BE2C (cell line): ENCODE measurements around the gene CAMK1D.

ENCODE experiments used
- DNase-seq: peaks from one replicate; pipeline ENCODE4 v3.0.0-alpha.2; 2020
- H3K27me3 ChIP-seq: fragments of 250-450 bp; sonication (Bioruptor Pico); 2 replicates; pipeline ENCODE4 v1.5.1; 2020; ENCODE audit warnings: mild to moderate bottlenecking
- H3K36me3 ChIP-seq: fragments of 250-450 bp; sonication (Bioruptor Pico); 2 replicates; pipeline ENCODE4 v1.5.1; 2020; ENCODE audit warnings: mild to moderate bottlenecking
- H3K4me1 ChIP-seq: fragments of 250-450 bp; sonication (Bioruptor Pico); 2 replicates; pipeline ENCODE4 v1.5.1; 2020
- H3K4me3 ChIP-seq: 2 replicates; pipeline ENCODE4 v1.5.1; 2011; ENCODE audit warnings: low read depth, low read length
- H3K9me3 ChIP-seq: fragments of 250-450 bp; sonication (Bioruptor Pico); 2 replicates; pipeline ENCODE4 v1.5.1; 2020
- TF ChIP-seq, protein P1 (sequence below): IDR thresholded peaks from 2 replicates; pipeline ENCODE4 v1.5.1; 2012; ENCODE audit warnings: mild to moderate bottlenecking, low read depth, low read length

Gene CAMK1D

GRCh38 chr10:12716042-12716441 lies 366.7 kb downstream of the CAMK1D start:
- TF ChIP-seq, protein P1, sequence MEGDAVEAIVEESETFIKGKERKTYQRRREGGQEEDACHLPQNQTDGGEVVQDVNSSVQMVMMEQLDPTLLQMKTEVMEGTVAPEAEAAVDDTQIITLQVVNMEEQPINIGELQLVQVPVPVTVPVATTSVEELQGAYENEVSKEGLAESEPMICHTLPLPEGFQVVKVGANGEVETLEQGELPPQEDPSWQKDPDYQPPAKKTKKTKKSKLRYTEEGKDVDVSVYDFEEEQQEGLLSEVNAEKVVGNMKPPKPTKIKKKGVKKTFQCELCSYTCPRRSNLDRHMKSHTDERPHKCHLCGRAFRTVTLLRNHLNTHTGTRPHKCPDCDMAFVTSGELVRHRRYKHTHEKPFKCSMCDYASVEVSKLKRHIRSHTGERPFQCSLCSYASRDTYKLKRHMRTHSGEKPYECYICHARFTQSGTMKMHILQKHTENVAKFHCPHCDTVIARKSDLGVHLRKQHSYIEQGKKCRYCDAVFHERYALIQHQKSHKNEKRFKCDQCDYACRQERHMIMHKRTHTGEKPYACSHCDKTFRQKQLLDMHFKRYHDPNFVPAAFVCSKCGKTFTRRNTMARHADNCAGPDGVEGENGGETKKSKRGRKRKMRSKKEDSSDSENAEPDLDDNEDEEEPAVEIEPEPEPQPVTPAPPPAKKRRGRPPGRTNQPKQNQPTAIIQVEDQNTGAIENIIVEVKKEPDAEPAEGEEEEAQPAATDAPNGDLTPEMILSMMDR: no peak
- Histone ChIP-seq H3K27me3 (no peaks in the 10 kb centered on the region), H3K36me3 (no peaks in the 10 kb centered on the region), H3K4me1 (peaks cover 5% of the 10 kb centered on the region; the same call in 1 of the 2 replicates), H3K9me3 (no peaks in the 10 kb centered on the region), H3K4me3 (no peak overlapping the region)
- DNase-seq: no peak

GRCh38 chr10:12717981-12718707 lies 368.8 kb downstream of the CAMK1D start:
- Histone ChIP-seq H3K27me3 (no peaks in the 10 kb centered on the region), H3K36me3 (no peaks in the 10 kb centered on the region), H3K9me3 (no peaks in the 10 kb centered on the region), H3K4me3 (no peak overlapping the region), H3K4me1 (peaks cover 5% of the 10 kb centered on the region; the same call in 1 of the 2 replicates)
- TF ChIP-seq, protein P1: no peak
- DNase-seq: no peak

DNA sequence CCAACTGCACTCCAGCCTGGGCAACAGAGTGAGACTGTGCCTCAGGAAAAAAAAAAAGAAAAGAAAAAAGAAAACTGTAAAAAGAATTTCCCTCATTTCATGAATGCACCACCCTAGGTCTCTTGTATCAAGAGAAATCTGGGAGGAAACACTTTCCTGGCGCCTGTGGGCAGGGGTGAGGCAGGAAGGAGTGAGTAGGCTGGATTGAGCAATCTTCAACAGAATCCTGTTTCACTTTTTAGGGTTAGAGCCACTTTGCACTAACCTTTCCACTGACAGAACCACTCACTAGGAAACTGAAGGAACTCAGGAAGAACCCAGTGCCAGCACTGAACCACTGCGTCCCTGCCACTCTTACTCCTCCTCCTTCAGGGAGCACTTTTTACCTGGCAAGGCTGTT lies 370.0 kb downstream of the CAMK1D start:
- DNase-seq: no peak
- TF ChIP-seq, protein P1: no peak
- Histone ChIP-seq H3K36me3 (no peaks in the 10 kb centered on the region), H3K4me1 (peaks cover 5% of the 10 kb centered on the region; the same call in 1 of the 2 replicates), H3K9me3 (no peaks in the 10 kb centered on the region), H3K4me3 (no peak overlapping the region), H3K27me3 (no peaks in the 10 kb centered on the region)

- no peak overlapping the region for H3K4me3 ChIP-seq
- H3K36me3 ChIP-seq: no peaks in the 10 kb centered on the region
- TF ChIP-seq, protein P1: no peak
- no peaks in the 10 kb centered on the region for H3K9me3 ChIP-seq
- no peaks in the 10 kb centered on the region for H3K27me3 ChIP-seq
- peaks cover 5% of the 10 kb centered on the region; the same call in 1 of the 2 replicates for H3K4me1 ChIP-seq
- DNase-seq: peak; percentile 18
Observed at GRCh38 chr10:12720217-12720981, 371.1 kb downstream of the CAMK1D start.

- no peaks in the 10 kb centered on the region for H3K27me3 ChIP-seq
Observed at GRCh38 chr10:12721334-12721733, 372.0 kb downstream of the CAMK1D start.

More at GRCh38 chr10:12721334-12721733, 372.0 kb downstream of the CAMK1D start:
- Histone ChIP-seq H3K4me3 (no peak overlapping the region), H3K9me3 (no peaks in the 10 kb centered on the region), H3K4me1 (peaks cover 5% of the 10 kb centered on the region; the same call in 1 of the 2 replicates), H3K36me3 (no peaks in the 10 kb centered on the region)
- TF ChIP-seq, protein P1: no peak
- no peak for DNase-seq
